HEK293T (cell line): Measurements from ENCODE around the gene NODAL.

ENCODE experiments used
- CTCF ChIA-PET: fragments of 350-600 bp; formaldehyde crosslinking; extraction: SDS; loops from one replicate; lab custom pipeline; 2021; ENCODE audit warnings: antibody characterized with exemption, inconsistent platforms; lab: Yijun Ruan, JAX
- POLR2A ChIA-PET: fragments of 350-600 bp; formaldehyde crosslinking; extraction: SDS; loops from one replicate; lab custom pipeline; 2020; ENCODE audit warnings: antibody characterized with exemption, inconsistent platforms; lab: Yijun Ruan, JAX
- DNase-seq: peaks from one replicate; pipeline ENCODE4 v3.0.0; 2012; ENCODE audit warnings: mixed read lengths; ENCODE audit errors: extremely low spot score
- ARNT ChIP-seq: fragments of 450-650 bp; IDR thresholded peaks from 2 replicates; pipeline ENCODE4 v1.6.1; 2017; ENCODE audit warnings: mild to moderate bottlenecking
- BHLHE40 ChIP-seq: fragments of 450-650 bp; IDR thresholded peaks from 2 replicates; pipeline ENCODE4 v1.6.1; 2016; ENCODE audit warnings: mild to moderate bottlenecking, moderate library complexity, borderline replicate concordance
- CTBP1 ChIP-seq: fragments of 450-650 bp; IDR thresholded peaks from 2 replicates; pipeline ENCODE4 v1.6.1; 2016; ENCODE audit warnings: borderline replicate concordance
- ELF4 ChIP-seq: fragments of 450-650 bp; IDR thresholded peaks from 2 replicates; pipeline ENCODE4 v1.6.1; 2017; ENCODE audit warnings: antibody characterized with exemption
- FOXA1 ChIP-seq: fragments of 450-650 bp; IDR thresholded peaks from 2 replicates; pipeline ENCODE4 v1.6.1; 2016; ENCODE audit warnings: mild to moderate bottlenecking
- FOXK2 ChIP-seq: fragments of 450-650 bp; IDR thresholded peaks from 2 replicates; pipeline ENCODE4 v1.6.1; 2016; ENCODE audit warnings: mild to moderate bottlenecking
- FOXM1 ChIP-seq: fragments of 450-650 bp; IDR thresholded peaks from 2 replicates; pipeline ENCODE4 v1.6.1; 2017; ENCODE audit warnings: mild to moderate bottlenecking, borderline replicate concordance
- HDGF ChIP-seq: fragments of 450-650 bp; IDR thresholded peaks from 2 replicates; pipeline ENCODE4 v1.6.1; 2017; ENCODE audit warnings: antibody characterized with exemption, borderline replicate concordance
- L3MBTL2 ChIP-seq: fragments of 450-650 bp; conservative IDR thresholded peaks from 2 replicates; pipeline ENCODE4 v1.6.1; 2016; ENCODE audit warnings: mild to moderate bottlenecking
- LEF1 ChIP-seq: fragments of 450-650 bp; IDR thresholded peaks from 2 replicates; pipeline ENCODE4 v1.6.1; 2017; ENCODE audit warnings: mild to moderate bottlenecking, borderline replicate concordance
- NFRKB ChIP-seq: fragments of 450-650 bp; IDR thresholded peaks from 2 replicates; pipeline ENCODE4 v1.6.1; 2016; ENCODE audit warnings: mild to moderate bottlenecking, moderate library complexity
- PKNOX1 ChIP-seq: fragments of 450-650 bp; IDR thresholded peaks from 2 replicates; pipeline ENCODE4 v1.6.1; 2016
- SP1 ChIP-seq: fragments of 450-650 bp; IDR thresholded peaks from 2 replicates; pipeline ENCODE4 v1.6.1; 2017
- SUZ12 ChIP-seq: fragments of 450-650 bp; IDR thresholded peaks from 2 replicates; pipeline ENCODE4 v1.6.1; 2016; ENCODE audit warnings: mild to moderate bottlenecking
- TARDBP ChIP-seq: fragments of 450-650 bp; IDR thresholded peaks from 2 replicates; pipeline ENCODE4 v1.6.1; 2016
- ZNF384 ChIP-seq: fragments of 450-650 bp; IDR thresholded peaks from 2 replicates; pipeline ENCODE4 v1.6.1; 2016

NODAL gene

GRCh38 chr10:70441895-70442309 is 421 bp upstream of the NODAL start:
- ChIA-PET CTCF (no interaction called here), POLR2A (interaction anchor here (1.0 kb wide), 1 partner anchor 38 kb away, joined by 3 read pairs; the partner anchor contains the start of gene EIF4EBP2)
- TF ChIP-seq SP1 (no peak), NFRKB (no peak), BHLHE40 (no peak)
- no peak for DNase-seq

- CTCF ChIA-PET: no interaction called here
- DNase-seq: no peak
- POLR2A ChIA-PET: no interaction called here
- TF ChIP-seq FOXM1: no peak
- no peak for TF ChIP-seq SUZ12
- TF ChIP-seq PKNOX1: no peak
- TF ChIP-seq SP1: no peak
- no peak for TF ChIP-seq BHLHE40
- TF ChIP-seq LEF1: no peak
- no peak for TF ChIP-seq ARNT
- no peak for TF ChIP-seq NFRKB
- TF ChIP-seq HDGF: no peak
- no peak for TF ChIP-seq CTBP1
- TF ChIP-seq TARDBP: no peak
- no peak for TF ChIP-seq L3MBTL2
- no peak for TF ChIP-seq ELF4
- no peak for TF ChIP-seq ZNF384
- TF ChIP-seq FOXK2: no peak
- no peak for TF ChIP-seq FOXA1
Measured at GRCh38 chr10:70440296-70441160, 953 bp downstream of the NODAL start.

- ChIA-PET POLR2A (interaction anchor here (1.4 kb wide), 1 partner anchor 11 kb away, joined by 3 read pairs; no protein-coding TSS in a partner anchor), CTCF (no interaction called here)
- TF ChIP-seq HDGF: no peak
- TF ChIP-seq FOXK2: no peak
- TF ChIP-seq ZNF384: no peak
- TF ChIP-seq BHLHE40: no peak
- no peak for TF ChIP-seq SP1
- TF ChIP-seq L3MBTL2: no peak
- TF ChIP-seq ELF4: no peak
- no peak for TF ChIP-seq FOXA1
- no peak for TF ChIP-seq LEF1
- no peak for TF ChIP-seq SUZ12
- DNase-seq: no peak
Measured at GRCh38 chr10:70437721-70438120, 3.8 kb downstream of the NODAL start.

- DNase-seq: no peak
- no peak for TF ChIP-seq FOXA1
- no peak for TF ChIP-seq ZNF384
- TF ChIP-seq HDGF: no peak
- TF ChIP-seq L3MBTL2: no peak
- no peak for TF ChIP-seq PKNOX1
- TF ChIP-seq SUZ12: no peak
- TF ChIP-seq TARDBP: no peak
- TF ChIP-seq LEF1: no peak
- TF ChIP-seq FOXK2: no peak
- TF ChIP-seq ELF4: no peak
- no peak for TF ChIP-seq NFRKB
- TF ChIP-seq SP1: no peak
- TF ChIP-seq FOXM1: no peak
- TF ChIP-seq CTBP1: no peak
- TF ChIP-seq ARNT: no peak
- TF ChIP-seq BHLHE40: no peak
- ChIA-PET POLR2A (interaction anchor here (0.6 kb wide), 1 partner anchor 31 kb away, joined by 3 read pairs; the partner anchor contains the start of gene EIF4EBP2), CTCF (interaction anchor here (0.8 kb wide), 1 partner anchor 18 kb away, joined by 3 read pairs; no protein-coding TSS in a partner anchor)
Measured at GRCh38 chr10:70435241-70436085, 6.0 kb downstream of the NODAL start.

- TF ChIP-seq NFRKB: no peak
- TF ChIP-seq L3MBTL2: no peak
- TF ChIP-seq CTBP1: no peak
- no peak for TF ChIP-seq FOXM1
- no peak for TF ChIP-seq ZNF384
- no peak for DNase-seq
- ChIA-PET POLR2A (no interaction called here), CTCF (no interaction called here)
Measured at GRCh38 chr10:70433581-70434280, 7.8 kb downstream of the NODAL start.

GRCh38 chr10:70432561-70433263 is 8.8 kb downstream of the NODAL start:
- DNase-seq: no peak
- ChIA-PET POLR2A (no interaction called here), CTCF (interaction anchor here (0.7 kb wide), 1 partner anchor 983 kb away, joined by 4 read pairs; no protein-coding TSS in a partner anchor)

More at GRCh38 chr10:70432561-70433263, 8.8 kb downstream of the NODAL start:
- no peak for TF ChIP-seq SUZ12
- no peak for TF ChIP-seq FOXA1
- TF ChIP-seq FOXM1: no peak
- no peak for TF ChIP-seq LEF1
- no peak for TF ChIP-seq SP1
- TF ChIP-seq TARDBP: no peak
- TF ChIP-seq BHLHE40: no peak
- no peak for TF ChIP-seq FOXK2
- no peak for TF ChIP-seq HDGF
- no peak for TF ChIP-seq ARNT
- TF ChIP-seq ZNF384: no peak
- TF ChIP-seq PKNOX1: no peak
